Frontal cortex (tissue), 4 donors: ENCODE data around the gene NABP2. TPM values are rescaled to one million over a fixed set of nuclear protein-coding genes. Genes with fewer than 3 reads are reported as not detected.
A peak's percentile ranks its signal among the peaks of the same experiment; 100 is the strongest.
"Not testable (repeated sequence)": the region's sequence is repeated elsewhere in the genome, so short reads cannot be mapped to it uniquely, and the experiment has no call there.

Experiments
- DNase-seq, 2 donors: peaks; one replicate each; pipeline ENCODE4 v3.0.0; 2012; ENCODE audit warnings: low spot score in 2 of 2
- FAIRE-seq: peaks from 2 replicates; lab custom pipeline; 2012; peaks lifted over from hg19 to GRCh38; lab: Jason Lieb, UNC
- total RNA-seq: library from RNA; depleted of rRNA; stranded (reverse); fragments of >200 nt; gene quantifications from one replicate; pipeline ENCODE4 v1.2.3, GENCODE V29; 2014
- donor health status: control.
- donor health status: control.
- donor health status: control.

NABP2 gene
- total RNA-seq, 1 donor from 2014 or later: 26.9 TPM

DNA sequence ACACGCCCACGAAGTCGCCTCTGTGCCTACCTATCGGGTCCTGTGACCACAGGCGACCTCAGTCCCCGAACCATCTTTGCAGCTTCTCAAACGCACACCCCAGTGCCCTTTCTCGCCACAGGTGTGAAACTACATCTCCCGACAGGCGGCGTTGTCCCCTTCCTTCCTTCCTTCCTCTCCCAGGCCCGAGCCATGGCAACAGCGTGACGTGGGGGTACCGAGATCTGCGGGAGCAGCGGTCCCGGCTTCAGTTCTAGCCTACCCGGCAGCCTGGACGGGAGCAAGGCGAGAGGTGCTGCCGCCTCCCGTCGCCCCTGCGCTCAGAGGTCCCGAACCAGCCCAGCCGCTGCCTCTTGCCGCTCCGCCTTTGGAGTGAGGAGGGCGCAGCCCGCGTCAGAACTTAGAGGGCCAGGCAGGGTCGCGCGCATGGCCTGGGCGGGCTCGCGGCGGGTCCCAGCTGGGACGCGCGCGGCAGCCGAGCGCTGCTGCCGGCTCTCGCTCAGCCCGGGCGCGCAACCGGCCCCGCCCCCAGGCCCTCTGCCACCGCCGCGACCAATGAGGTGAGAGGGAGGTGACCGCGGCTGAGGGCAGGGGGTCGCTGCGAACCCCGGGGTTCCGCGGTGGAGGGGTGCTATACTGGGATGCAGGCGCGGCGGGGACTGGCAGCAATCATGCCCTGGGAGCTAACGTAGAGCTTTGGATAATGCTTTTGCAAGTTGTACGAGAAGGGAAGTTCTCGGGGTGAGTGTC, 42.7 kb downstream of the NABP2 start, which contains the start of gene COQ10A:
Gene COQ10A (plus strand): TSS at position 250 of the 750 bp plus-strand sequence. CDS start 177 bp downstream, at position 427.
- DNase-seq: peak; percentile 85 to 91
- FAIRE-seq: no peak

DNA sequence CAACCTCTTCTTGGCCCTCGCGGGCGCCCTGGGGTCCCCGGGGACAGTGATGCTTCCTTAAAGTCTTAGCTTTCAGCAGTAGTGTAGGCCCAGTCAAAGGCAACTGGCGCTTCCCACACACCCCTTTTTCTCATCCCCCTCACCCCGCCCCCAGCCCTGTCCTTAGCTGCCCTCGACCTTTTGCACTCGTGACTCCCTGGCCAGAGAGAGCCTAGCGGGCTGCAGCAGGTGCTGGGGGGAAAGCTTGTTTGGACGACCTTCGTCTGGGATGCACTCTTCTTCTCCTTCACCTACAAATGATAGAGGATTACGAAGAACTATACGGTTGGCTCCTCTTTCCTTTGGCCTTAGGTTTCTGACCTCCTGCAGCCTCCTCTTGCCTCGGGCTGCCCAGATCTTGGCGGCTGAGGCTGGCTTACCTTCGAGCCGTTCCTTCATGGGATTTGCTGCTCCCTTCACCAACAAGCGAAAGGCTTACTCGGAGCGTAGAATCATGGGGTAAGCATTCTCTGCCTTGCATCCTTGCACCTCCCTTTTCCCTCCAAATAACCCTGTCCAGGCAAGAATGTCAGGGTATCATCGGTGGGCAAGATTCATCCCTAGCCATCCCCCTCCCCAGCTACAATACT, 43.4 kb downstream of the NABP2 start:
- FAIRE-seq (no peak), DNase-seq (peak in 1 of 2 donors; percentile 26)

DNA sequence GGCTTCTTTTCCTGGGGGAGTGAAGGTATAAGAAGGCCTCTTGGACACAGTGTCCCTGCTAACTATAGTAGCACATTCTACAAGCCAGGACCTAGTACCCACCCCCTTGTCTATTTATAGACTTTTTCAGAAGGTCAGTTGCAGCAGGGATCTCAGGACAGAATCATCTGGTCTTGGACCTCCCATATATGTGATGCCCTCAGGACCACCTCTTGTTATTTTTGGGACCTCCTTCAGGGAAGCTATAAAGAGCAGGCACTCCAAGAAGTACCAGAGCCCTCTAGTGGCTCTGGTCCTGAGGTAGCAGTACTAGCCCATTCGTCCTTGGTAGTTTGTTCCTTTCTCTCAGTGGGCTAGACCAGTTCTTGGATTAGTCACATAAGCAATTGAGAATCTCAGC, 46.9 kb downstream of the NABP2 start:
- FAIRE-seq: no peak
- DNase-seq: no peak

DNA sequence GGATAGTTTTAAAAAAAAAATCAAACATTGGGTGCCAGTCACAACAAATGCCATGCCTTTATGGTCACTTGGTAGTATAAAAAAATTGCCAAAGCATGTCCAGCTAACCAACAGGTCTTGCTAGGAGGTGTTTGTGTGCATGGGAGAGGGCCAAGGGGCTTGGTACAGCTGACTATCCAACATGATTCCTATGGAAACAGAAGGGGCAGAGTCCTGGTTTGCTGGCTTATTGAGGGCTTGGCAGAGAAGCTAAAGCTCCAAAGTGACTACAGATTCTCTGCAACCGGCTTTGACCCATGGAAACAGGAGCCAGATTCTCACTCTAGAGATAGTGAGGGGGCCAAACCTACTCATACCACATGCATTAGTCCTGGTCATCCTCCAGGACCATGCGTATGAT, 48.3 kb downstream of the NABP2 start:
- FAIRE-seq, DNase-seq: not testable (repeated sequence)

DNA sequence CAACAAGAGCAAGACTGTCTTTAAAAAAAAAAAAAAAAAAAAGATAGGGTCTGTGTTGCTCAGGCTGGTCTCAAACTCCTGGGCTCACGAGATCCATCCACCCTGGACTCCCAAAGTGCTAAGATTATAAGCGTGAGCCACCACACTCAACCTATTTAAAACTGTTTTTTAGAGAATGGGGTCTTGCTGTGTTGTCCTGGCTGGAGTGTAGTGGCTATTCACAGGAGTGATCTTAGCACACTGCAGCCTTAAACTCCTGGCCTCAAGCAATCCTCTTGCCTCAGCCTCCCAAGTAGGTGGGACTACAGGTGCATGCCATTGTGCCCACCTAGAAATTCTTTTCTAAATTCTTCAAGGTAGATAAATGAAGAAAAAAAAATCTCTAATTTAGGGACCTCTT, 50.2 kb downstream of the NABP2 start:
- no peak for DNase-seq
- no peak for FAIRE-seq

DNA sequence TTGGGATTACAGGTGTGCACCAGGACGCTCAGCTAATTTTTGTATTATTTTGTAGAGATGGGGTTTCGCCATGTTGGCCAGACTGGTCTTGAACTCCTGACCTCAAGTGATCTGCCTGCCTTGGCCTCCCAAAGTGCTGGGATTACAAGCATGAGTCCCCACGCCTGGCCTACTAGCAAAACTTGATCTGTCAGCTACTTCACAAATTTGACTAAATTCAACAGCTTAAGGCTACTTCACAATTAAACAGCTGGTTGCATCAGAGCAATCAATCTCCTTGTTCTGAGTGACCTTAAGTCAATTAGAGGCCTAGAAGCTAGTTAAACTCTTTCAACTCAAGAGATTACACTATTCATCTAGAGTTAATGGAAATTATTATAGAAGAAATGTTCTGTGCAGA, 54.8 kb downstream of the NABP2 start:
- FAIRE-seq (no peak), DNase-seq (no peak)

Other genes starting within 250 kb of the NABP2 start
- 8.2 TPM for gene SUOX, start 227.1 kb upstream of the NABP2 start, total RNA-seq
- 1.6 TPM for gene IKZF4, start 203.3 kb upstream of the NABP2 start, total RNA-seq
- 15.5 TPM for gene RPS26, start 182.4 kb upstream of the NABP2 start, total RNA-seq
- gene ERBB3, start 144.2 kb upstream of the NABP2 start, total RNA-seq: 2.0 TPM
- 74.6 TPM for gene PA2G4, start 119.8 kb upstream of the NABP2 start, total RNA-seq
- 1,399 TPM for gene RPL41, start 107.7 kb upstream of the NABP2 start, total RNA-seq
- 8.2 TPM for gene ZC3H10, start 106.1 kb upstream of the NABP2 start, total RNA-seq
- 26.5 TPM for gene ESYT1, start 96.1 kb upstream of the NABP2 start, total RNA-seq
- 123 TPM for gene MYL6B, start 71.8 kb upstream of the NABP2 start, total RNA-seq
- 511 TPM for gene MYL6, start 66.0 kb upstream of the NABP2 start, total RNA-seq
- gene SMARCC2, start 34.9 kb upstream of the NABP2 start, total RNA-seq: 93.3 TPM
- gene RNF41, start 2.4 kb upstream of the NABP2 start, total RNA-seq: 53.0 TPM
- not detected for gene SLC39A5, start 5.7 kb downstream of the NABP2 start, total RNA-seq
- 10.2 TPM for gene ANKRD52, start 34.0 kb downstream of the NABP2 start, total RNA-seq
- 12.2 TPM for gene COQ10A, start 42.6 kb downstream of the NABP2 start, total RNA-seq
- 83.6 TPM for gene CS, start 76.0 kb downstream of the NABP2 start, total RNA-seq
- gene CNPY2, start 91.6 kb downstream of the NABP2 start, total RNA-seq: 42.8 TPM
- 24.5 TPM for gene PAN2, start 109.7 kb downstream of the NABP2 start, total RNA-seq
- gene IL23A, start 114.5 kb downstream of the NABP2 start, total RNA-seq: not detected
- 75.0 TPM for gene STAT2, start 135.8 kb downstream of the NABP2 start, total RNA-seq
- not detected for gene APOF, start 138.5 kb downstream of the NABP2 start, total RNA-seq
- 2.9 TPM for gene TIMELESS, start 225.1 kb downstream of the NABP2 start, total RNA-seq
- gene MIP, start 230.3 kb downstream of the NABP2 start, total RNA-seq: 0.41 TPM
- gene SPRYD4, start 244.2 kb downstream of the NABP2 start, total RNA-seq: 1.2 TPM